ENCODE measurements around the gene LPP. TPM values are rescaled to one million over a fixed set of nuclear protein-coding genes. Genes with fewer than 3 reads are reported as not detected.

The LPP gene
- total RNA-seq, 4 donors from 2014 or later, result 207 to 592 (median 406) TPM

- Histone ChIP-seq H3K36me3 (no peaks in the 10 kb centered on the region), H3K27ac (no peak overlapping the region), H3K4me1 (peaks cover 0 to 22% (median 11%) of the 10 kb centered on the region in 4 donors), H3K9me3 (no peaks in the 10 kb centered on the region), H3K4me3 (no peak overlapping the region), H3K27me3 (no peaks in the 10 kb centered on the region)
- TF ChIP-seq POLR2A (IDR thresholded peaks at IDR 0.05), result no peak
- no peak for TF ChIP-seq CTCF (IDR thresholded peaks at IDR 0.05)
- TF ChIP-seq POLR2AphosphoS5 (IDR thresholded peaks at IDR 0.05), result no peak
- TF ChIP-seq EP300 (IDR thresholded peaks at IDR 0.05; ENCODE audit: low read depth), result no peak
- intact Hi-C loops (cut with DNase I; ENCODE audit: low total_unique reads) (no loop called here), in situ Hi-C loops (cut with MboI; ENCODE audit: low pct_ligation_motif_present in 1 of 4, low pct_unique_long_range_greater_than_20kb in 1 of 4, low sequenced_read_pairs in 3 of 4) (no loop called here)
- WGBS, 2 donors (ENCODE audit: low coverage in 1 of 2), result 54 to 100% methylated on average over 1 to 3 of the region's 3 CpGs
- DNase-seq, result no peak
Observed at GRCh38 chr3:188674595-188674994, 520.6 kb downstream of the LPP start.

- intact Hi-C loops (cut with DNase I; ENCODE audit: low total_unique reads) (loop anchor here (5.0 kb wide), 1 partner anchor 640 kb away; no protein-coding TSS in a partner anchor), in situ Hi-C loops (cut with MboI; ENCODE audit: low pct_ligation_motif_present in 1 of 4, low pct_unique_long_range_greater_than_20kb in 1 of 4, low sequenced_read_pairs in 3 of 4) (no loop called here)
- TF ChIP-seq CTCF (IDR thresholded peaks at IDR 0.05) (no peak), POLR2AphosphoS5 (IDR thresholded peaks at IDR 0.05) (no peak), POLR2A (IDR thresholded peaks at IDR 0.05) (no peak), EP300 (IDR thresholded peaks at IDR 0.05; ENCODE audit: low read depth) (no peak)
Observed at GRCh38 chr3:188677344-188677743, 523.4 kb downstream of the LPP start.

GRCh38 chr3:188680189-188680588, 526.2 kb downstream of the LPP start:
- DNase-seq, result no peak

More at GRCh38 chr3:188677344-188677743, 523.4 kb downstream of the LPP start:
- Histone ChIP-seq H3K4me1 (peaks cover 0 to 29% (median 18%) of the 10 kb centered on the region in 4 donors), H3K27ac (no peak overlapping the region), H3K36me3 (no peaks in the 10 kb centered on the region), H3K27me3 (no peaks in the 10 kb centered on the region), H3K4me3 (no peak overlapping the region), H3K9me3 (no peaks in the 10 kb centered on the region)
- 83 to 100% methylated on average over 1 of the region's 1 CpG for WGBS, 2 donors (ENCODE audit: low coverage in 1 of 2)
- no peak for DNase-seq

GRCh38 chr3:188680605-188681004, 526.6 kb downstream of the LPP start:
- no peak for DNase-seq
- H3K9me3 ChIP-seq, result no peaks in the 10 kb centered on the region
- TF ChIP-seq POLR2AphosphoS5 (IDR thresholded peaks at IDR 0.05) (no peak), POLR2A (IDR thresholded peaks at IDR 0.05) (no peak), CTCF (IDR thresholded peaks at IDR 0.05) (no peak), EP300 (IDR thresholded peaks at IDR 0.05; ENCODE audit: low read depth) (no peak)
- H3K4me1 ChIP-seq, result peaks cover 0 to 31% (median 19%) of the 10 kb centered on the region in 4 donors
- intact Hi-C loops (cut with DNase I; ENCODE audit: low total_unique reads), result no loop called here
- H3K27me3 ChIP-seq, result no peaks in the 10 kb centered on the region
- 64 to 88% methylated on average over 2 to 3 of the region's 3 CpGs for WGBS, 2 donors (ENCODE audit: low coverage in 1 of 2)
- in situ Hi-C loops (cut with MboI; ENCODE audit: low pct_ligation_motif_present in 1 of 4, low pct_unique_long_range_greater_than_20kb in 1 of 4, low sequenced_read_pairs in 3 of 4), result no loop called here
- H3K27ac ChIP-seq, result peak overlapping the region in 1 of 4 donors; percentile 25
- no peak overlapping the region for H3K4me3 ChIP-seq
- H3K36me3 ChIP-seq, result no peaks in the 10 kb centered on the region

More at GRCh38 chr3:188680189-188680588, 526.2 kb downstream of the LPP start:
- intact Hi-C loops (cut with DNase I; ENCODE audit: low total_unique reads) (no loop called here), in situ Hi-C loops (cut with MboI; ENCODE audit: low pct_ligation_motif_present in 1 of 4, low pct_unique_long_range_greater_than_20kb in 1 of 4, low sequenced_read_pairs in 3 of 4) (no loop called here)
- Histone ChIP-seq H3K4me3 (no peak overlapping the region), H3K36me3 (no peaks in the 10 kb centered on the region), H3K27ac (peak overlapping the region; percentile 17 to 53 (median 38)), H3K4me1 (peaks cover 0 to 31% (median 19%) of the 10 kb centered on the region in 4 donors), H3K9me3 (no peaks in the 10 kb centered on the region), H3K27me3 (no peaks in the 10 kb centered on the region)
- 64 to 75% methylated on average over 1 of the region's 1 CpG for WGBS, 2 donors (ENCODE audit: low coverage in 1 of 2)
- TF ChIP-seq POLR2AphosphoS5 (IDR thresholded peaks at IDR 0.05) (peak in 2 of 3 donors; percentile 7 to 21), CTCF (IDR thresholded peaks at IDR 0.05) (no peak), POLR2A (IDR thresholded peaks at IDR 0.05) (no peak), EP300 (IDR thresholded peaks at IDR 0.05; ENCODE audit: low read depth) (no peak)
